Hepatocyte (in vitro differentiated cells): ENCODE measurements around the gene SRP72.

ENCODE experiments used
- CTCF ChIP-seq: fragments of 200-600 bp; sonication (generic); IDR thresholded peaks from 2 replicates; pipeline ENCODE4 v1.5.1; 2016; ENCODE audit warnings: antibody characterized with exemption, mild to moderate bottlenecking; ENCODE audit not compliant: poor library complexity
- EZH2 ChIP-seq: fragments of 200-600 bp; sonication (generic); IDR thresholded peaks from 2 replicates; pipeline ENCODE4 v1.6.1; 2016; ENCODE audit warnings: antibody characterized with exemption, mild to moderate bottlenecking, borderline replicate concordance

GRCh38 chr4:56469489-56470210 is 2.2 kb downstream of the SRP72 start:
- TF ChIP-seq CTCF (no peak), EZH2 (no peak)
